GM23338 (cell line): Measurements from ENCODE around the gene MDH1B.

ENCODE experiments used
- ETS1 ChIP-seq: IDR thresholded peaks from 2 replicates; pipeline ENCODE4 v1.6.1; 2016; ENCODE audit warnings: antibody characterized with exemption
- EZH2 ChIP-seq: fragments of 200-600 bp; sonication (generic); IDR thresholded peaks from one replicate; pipeline ENCODE4 v1.8.0; 2017; ENCODE audit warnings: antibody characterized with exemption, mild to moderate bottlenecking, low read depth; ENCODE audit not compliant: unreplicated experiment
- JUNB ChIP-seq: IDR thresholded peaks from one replicate; pipeline ENCODE4 v1.6.1; 2016; ENCODE audit warnings: antibody characterized with exemption; ENCODE audit not compliant: unreplicated experiment
- POLR2AphosphoS5 ChIP-seq: IDR thresholded peaks from 2 replicates; pipeline ENCODE4 v1.6.1; 2016; ENCODE audit warnings: antibody characterized with exemption, low read depth
- REST ChIP-seq: IDR thresholded peaks from one replicate; pipeline ENCODE4 v1.6.1; 2018; ENCODE audit warnings: antibody characterized with exemption; ENCODE audit not compliant: unreplicated experiment
- ZNF331 ChIP-seq: fragments of 250-450 bp; sonication (Bioruptor Pico); IDR thresholded peaks from 2 replicates; pipeline ENCODE4 v1.5.0; 2020; ENCODE audit warnings: low read depth, mild to moderate bottlenecking, moderate library complexity
- TF ChIP-seq, protein P1 (sequence below), 2 experiments: fragments of 200-600 bp in 1 of 2; sonication (generic) in 1 of 2; conservative IDR thresholded peaks; 2 replicates each; pipeline versions ENCODE4 v1.5.1 to v1.6.1; 2016 to 2017; ENCODE audit warnings: antibody characterized with exemption in 2 of 2, low read depth in 2 of 2, mild to moderate bottlenecking in 2 of 2, moderate library complexity in 1 of 2

- TF ChIP-seq JUNB = no peak
- TF ChIP-seq ETS1 = no peak
- TF ChIP-seq POLR2AphosphoS5 = no peak
- TF ChIP-seq, protein P1, sequence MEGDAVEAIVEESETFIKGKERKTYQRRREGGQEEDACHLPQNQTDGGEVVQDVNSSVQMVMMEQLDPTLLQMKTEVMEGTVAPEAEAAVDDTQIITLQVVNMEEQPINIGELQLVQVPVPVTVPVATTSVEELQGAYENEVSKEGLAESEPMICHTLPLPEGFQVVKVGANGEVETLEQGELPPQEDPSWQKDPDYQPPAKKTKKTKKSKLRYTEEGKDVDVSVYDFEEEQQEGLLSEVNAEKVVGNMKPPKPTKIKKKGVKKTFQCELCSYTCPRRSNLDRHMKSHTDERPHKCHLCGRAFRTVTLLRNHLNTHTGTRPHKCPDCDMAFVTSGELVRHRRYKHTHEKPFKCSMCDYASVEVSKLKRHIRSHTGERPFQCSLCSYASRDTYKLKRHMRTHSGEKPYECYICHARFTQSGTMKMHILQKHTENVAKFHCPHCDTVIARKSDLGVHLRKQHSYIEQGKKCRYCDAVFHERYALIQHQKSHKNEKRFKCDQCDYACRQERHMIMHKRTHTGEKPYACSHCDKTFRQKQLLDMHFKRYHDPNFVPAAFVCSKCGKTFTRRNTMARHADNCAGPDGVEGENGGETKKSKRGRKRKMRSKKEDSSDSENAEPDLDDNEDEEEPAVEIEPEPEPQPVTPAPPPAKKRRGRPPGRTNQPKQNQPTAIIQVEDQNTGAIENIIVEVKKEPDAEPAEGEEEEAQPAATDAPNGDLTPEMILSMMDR (conservative IDR thresholded peaks at IDR 0.05; ENCODE audit: low read depth in 2 of 2) = no peak
- no peak for TF ChIP-seq REST
- TF ChIP-seq EZH2 = no peak
- TF ChIP-seq ZNF331 (CRISPR knock-in tag) = no peak
These were observed 8.3 kb downstream of the MDH1B start for GRCh38 chr2:206756816-206757215.
